Caco-2 (cell line): ENCODE measurements around the gene NGDN. TPM values are rescaled to one million over a fixed set of nuclear protein-coding genes. Genes with fewer than 3 reads are reported as not detected.

Source experiments
- BruUV-seq: library from RNA; stranded (reverse); fragments of 400-500 nt; replicated peaks from 2 replicates; lab custom pipeline; 2021; lab: Mats Ljungman, UMichigan
- CTCF ChIA-PET: fragments of 300-600 bp; sonication (Branson Sonifier 250); formaldehyde crosslinking; loops from one replicate; lab custom pipeline; 2022; ENCODE audit warnings: antibody characterized with exemption; lab: Charles Lee
- POLR2A ChIA-PET: fragments of 300-600 bp; sonication (Branson Sonifier 250); formaldehyde crosslinking; loops from one replicate; lab custom pipeline; 2022; ENCODE audit warnings: antibody characterized with exemption; lab: Charles Lee
- DNase-seq, 2 experiments: peaks; one replicate each; pipeline versions ENCODE4 v3.0.0 to v3.0.0-alpha.2; 2020 to 2022
- H3K27me3 ChIP-seq: replicated peaks from 2 replicates; pipeline ENCODE4 v1.6.0; 2011; ENCODE audit warnings: low read length; ENCODE audit not compliant: control insufficient read depth, insufficient read depth
- H3K36me3 ChIP-seq: 2 replicates; pipeline ENCODE4 v1.5.1; 2011; ENCODE audit warnings: low read length; ENCODE audit not compliant: control insufficient read depth, insufficient read depth
- H3K4me1 ChIP-seq: fragments of 250-450 bp; sonication (Bioruptor Pico); 2 replicates; pipeline ENCODE4 v1.5.1; 2020; ENCODE audit warnings: mild to moderate bottlenecking
- H3K4me3 ChIP-seq: 2 replicates; pipeline ENCODE4 v1.5.1; 2011; ENCODE audit warnings: low read depth, mild to moderate bottlenecking, control low read depth, low read length
- H3K9me3 ChIP-seq: fragments of 250-450 bp; sonication (Bioruptor Pico); 2 replicates; pipeline ENCODE4 v1.5.1; 2020; ENCODE audit warnings: mild to moderate bottlenecking, moderate library complexity
- H3K27ac Mint-ChIP-seq: one replicate; pipeline ENCODE4 v1.8.0; 2022; ENCODE audit warnings: mixed read lengths; ENCODE audit not compliant: unreplicated experiment
- H3K27me3 Mint-ChIP-seq: one replicate; pipeline ENCODE4 v1.8.0; 2022; ENCODE audit warnings: mixed read lengths; ENCODE audit not compliant: insufficient read depth, unreplicated experiment
- H3K36me3 Mint-ChIP-seq: one replicate; pipeline ENCODE4 v1.8.0; 2022; ENCODE audit warnings: mild to moderate bottlenecking, mixed read lengths; ENCODE audit not compliant: insufficient read depth, unreplicated experiment
- H3K4me1 Mint-ChIP-seq: one replicate; pipeline ENCODE4 v1.8.0; 2022; ENCODE audit warnings: low read depth, mixed read lengths; ENCODE audit not compliant: unreplicated experiment
- H3K4me3 Mint-ChIP-seq: one replicate; pipeline ENCODE4 v1.8.0; 2022; ENCODE audit warnings: mild to moderate bottlenecking, moderate library complexity, mixed read lengths; ENCODE audit not compliant: unreplicated experiment
- H3K9me3 Mint-ChIP-seq: one replicate; pipeline ENCODE4 v1.8.0; 2022; ENCODE audit warnings: mixed read lengths; ENCODE audit not compliant: unreplicated experiment
- intact Hi-C: fragments of 100-400 bp; cut with micrococcal nuclease; formaldehyde crosslinking; loops from one replicate; pipeline ENCODE4 v1.10.0; 2022; ENCODE audit not compliant: unreplicated experiment
- total RNA-seq: library from RNA; stranded (reverse); gene quantifications from 2 replicates; pipeline ENCODE4 v1.2.3, GENCODE V29; 2022
- TF ChIP-seq, protein P1 (sequence below), 2 experiments: fragments of 200-600 bp in 1 of 2; IDR thresholded peaks; 1 replicate in 1 of 2; 2 replicates in 1 of 2; pipeline versions ENCODE4 v1.5.1 to v1.8.0; 2011 to 2022; ENCODE audit warnings: antibody characterized with exemption in 1 of 2, control low read depth in 1 of 2, inconsistent platforms in 1 of 2, low read depth in 1 of 2, low read length in 1 of 2, mild to moderate bottlenecking in 1 of 2, moderate library complexity in 1 of 2; ENCODE audit not compliant: insufficient read depth in 1 of 2, severe bottlenecking in 1 of 2, unreplicated experiment in 1 of 2

The NGDN gene
- total RNA-seq, 1 experiment from 2014 or later: 55.0 TPM

GRCh38 chr14:23470947-23471346 lies 1.4 kb downstream of the NGDN start:
- peaks cover 56% of the 10 kb centered on the region for H3K36me3 Mint-ChIP-seq
- no peak for DNase-seq
- TF ChIP-seq, protein P1, sequence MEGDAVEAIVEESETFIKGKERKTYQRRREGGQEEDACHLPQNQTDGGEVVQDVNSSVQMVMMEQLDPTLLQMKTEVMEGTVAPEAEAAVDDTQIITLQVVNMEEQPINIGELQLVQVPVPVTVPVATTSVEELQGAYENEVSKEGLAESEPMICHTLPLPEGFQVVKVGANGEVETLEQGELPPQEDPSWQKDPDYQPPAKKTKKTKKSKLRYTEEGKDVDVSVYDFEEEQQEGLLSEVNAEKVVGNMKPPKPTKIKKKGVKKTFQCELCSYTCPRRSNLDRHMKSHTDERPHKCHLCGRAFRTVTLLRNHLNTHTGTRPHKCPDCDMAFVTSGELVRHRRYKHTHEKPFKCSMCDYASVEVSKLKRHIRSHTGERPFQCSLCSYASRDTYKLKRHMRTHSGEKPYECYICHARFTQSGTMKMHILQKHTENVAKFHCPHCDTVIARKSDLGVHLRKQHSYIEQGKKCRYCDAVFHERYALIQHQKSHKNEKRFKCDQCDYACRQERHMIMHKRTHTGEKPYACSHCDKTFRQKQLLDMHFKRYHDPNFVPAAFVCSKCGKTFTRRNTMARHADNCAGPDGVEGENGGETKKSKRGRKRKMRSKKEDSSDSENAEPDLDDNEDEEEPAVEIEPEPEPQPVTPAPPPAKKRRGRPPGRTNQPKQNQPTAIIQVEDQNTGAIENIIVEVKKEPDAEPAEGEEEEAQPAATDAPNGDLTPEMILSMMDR (IDR thresholded peaks at IDR 0.05; ENCODE audit: insufficient read depth in 1 of 2, low read depth in 1 of 2, low read length in 1 of 2, severe bottlenecking in 1 of 2, unreplicated experiment in 1 of 2): no peak
- Histone ChIP-seq H3K4me3 (no peak overlapping the region), H3K4me1 (peaks cover 15% of the 10 kb centered on the region), H3K36me3 (no peaks in the 10 kb centered on the region; the same call in 1 of the 2 replicates), H3K9me3 (no peaks in the 10 kb centered on the region), H3K27me3 (no peaks in the 10 kb centered on the region)
- intact Hi-C loops: no loop called here
- no peaks in the 10 kb centered on the region for H3K27me3 Mint-ChIP-seq
- BruUV-seq: no TSS peak
- ChIA-PET CTCF (interaction anchor here (0.6 to 0.7 kb wide), 2 partner anchors 150 to 376 kb away, joined by 3 to 6 read pairs; partner anchors contain the start of genes ACIN1 and C14orf119), POLR2A (no interaction called here)
- H3K9me3 Mint-ChIP-seq: no peaks in the 10 kb centered on the region
- H3K27ac Mint-ChIP-seq: no peak overlapping the region
- peaks cover 12% of the 10 kb centered on the region for H3K4me1 Mint-ChIP-seq
- no peak overlapping the region for H3K4me3 Mint-ChIP-seq

DNA sequence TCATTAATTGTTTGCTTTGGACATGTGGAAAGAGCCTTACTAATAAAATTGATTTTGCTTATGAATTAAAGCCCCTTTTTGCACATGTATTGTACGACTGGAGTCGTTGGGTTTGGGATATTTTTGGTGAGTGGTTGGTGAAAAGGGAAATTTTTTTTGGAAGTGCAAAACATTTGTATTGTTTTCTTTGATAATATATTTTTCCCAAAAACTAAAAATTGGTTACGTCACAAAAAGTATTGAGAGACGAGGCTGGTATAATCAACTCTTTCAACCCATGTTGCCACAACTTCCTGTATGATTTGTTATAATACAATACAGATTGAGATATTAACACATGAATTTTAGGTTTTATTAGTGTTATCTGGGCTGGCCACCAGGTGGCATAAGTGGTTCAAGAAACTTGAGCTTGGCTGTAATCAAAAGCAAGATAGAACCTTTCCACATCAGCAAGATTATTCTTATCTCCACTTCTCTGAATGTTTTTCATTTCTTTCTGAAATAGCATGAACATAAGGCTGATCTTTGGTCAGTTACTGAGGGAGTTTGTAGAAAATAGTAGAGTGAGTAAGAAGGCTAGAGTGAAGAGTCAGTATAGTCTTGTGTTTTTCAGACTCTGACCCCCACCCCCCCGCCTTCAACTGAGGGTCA lies 8.7 kb downstream of the NGDN start:
- no TSS peak for BruUV-seq
- H3K36me3 ChIP-seq: no peaks in the 10 kb centered on the region; the same call in none of the 2 replicates
- H3K36me3 Mint-ChIP-seq: peaks cover 66% of the 10 kb centered on the region

DNA sequence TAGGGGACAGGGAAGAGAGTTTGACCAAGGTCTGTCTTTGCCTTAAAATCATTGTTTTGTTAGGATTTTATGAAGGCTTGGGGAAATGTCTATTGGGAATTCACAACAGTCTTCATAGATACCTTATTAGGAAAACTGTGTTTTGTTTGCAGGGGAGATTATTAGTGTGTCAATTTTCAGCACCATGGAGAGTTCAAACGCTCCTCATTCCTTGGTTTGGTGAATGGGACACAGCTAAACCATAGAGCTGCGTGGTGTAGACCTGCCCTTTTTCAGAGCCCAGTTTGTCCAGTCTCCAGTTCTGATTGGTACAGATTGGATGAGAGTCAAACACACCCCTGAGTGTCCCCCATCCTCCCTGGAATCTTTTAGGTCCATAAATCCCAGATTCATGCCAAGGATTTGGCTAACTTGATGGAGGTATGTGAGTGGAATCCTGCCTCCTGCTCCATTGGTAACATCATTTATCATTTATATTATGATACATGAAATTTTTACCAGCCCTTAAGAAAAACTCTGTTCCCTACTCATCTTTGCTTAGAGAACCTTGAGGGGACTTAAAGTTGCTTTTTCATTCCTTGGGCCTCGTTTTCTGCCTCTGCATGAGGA lies 12.0 kb downstream of the NGDN start:
- no peak overlapping the region for H3K27ac Mint-ChIP-seq
- H3K9me3 Mint-ChIP-seq: no peaks in the 10 kb centered on the region
- Histone ChIP-seq H3K9me3 (no peaks in the 10 kb centered on the region), H3K36me3 (no peaks in the 10 kb centered on the region; the same call in 1 of the 2 replicates), H3K27me3 (no peaks in the 10 kb centered on the region), H3K4me1 (no peaks in the 10 kb centered on the region), H3K4me3 (no peak overlapping the region)
- TF ChIP-seq, protein P1 (IDR thresholded peaks at IDR 0.05; ENCODE audit: insufficient read depth in 1 of 2, low read depth in 1 of 2, low read length in 1 of 2, severe bottlenecking in 1 of 2, unreplicated experiment in 1 of 2): no peak
- CTCF ChIA-PET: interaction anchor here (0.9 kb wide), 1 partner anchor 78 kb away, joined by 4 read pairs; no protein-coding TSS in a partner anchor
- peak in 1 of 2 experiments; percentile 41 for DNase-seq
- BruUV-seq: no TSS peak
- intact Hi-C loops: no loop called here
- H3K36me3 Mint-ChIP-seq: peaks cover 42% of the 10 kb centered on the region
- no peaks in the 10 kb centered on the region for H3K27me3 Mint-ChIP-seq
- no peaks in the 10 kb centered on the region for H3K4me1 Mint-ChIP-seq
- no peak overlapping the region for H3K4me3 Mint-ChIP-seq
- POLR2A ChIA-PET: no interaction called here

More for the DNA sequence above, 8.7 kb downstream of the NGDN start:
- TF ChIP-seq, protein P1 (IDR thresholded peaks at IDR 0.05; ENCODE audit: insufficient read depth in 1 of 2, low read depth in 1 of 2, low read length in 1 of 2, severe bottlenecking in 1 of 2, unreplicated experiment in 1 of 2): peak; percentile 72 to 77
- intact Hi-C loops: loop anchor here (1.0 kb wide), 2 partner anchors 61 to 84 kb away; no protein-coding TSS in a partner anchor
- Mint-ChIP-seq H3K27me3 (no peaks in the 10 kb centered on the region), H3K4me1 (no peaks in the 10 kb centered on the region), H3K27ac (no peak overlapping the region), H3K4me3 (no peak overlapping the region), H3K9me3 (no peaks in the 10 kb centered on the region)
- H3K27me3 ChIP-seq: no peaks in the 10 kb centered on the region
- peak in 1 of 2 experiments; percentile 71 for DNase-seq
- no peaks in the 10 kb centered on the region for H3K9me3 ChIP-seq
- POLR2A ChIA-PET: interaction anchor here (0.6 kb wide), 1 partner anchor 9 kb away, joined by 3 read pairs; the partner anchor contains the start of gene NGDN
- no peaks in the 10 kb centered on the region for H3K4me1 ChIP-seq
- CTCF ChIA-PET: interaction anchor here (0.6 to 2.5 kb wide), 18 partner anchors 12 to 315 kb away, joined by 3 to 50 read pairs (median 4); partner anchors contain the start of genes MYH7, PABPN1, THTPA and ZFHX2
- H3K4me3 ChIP-seq: no peak overlapping the region
